NCI-H146 (cell line): Measurements from ENCODE around the gene UNC93A.

Source experiments
- DNase-seq: peaks from one replicate; lab custom pipeline; 2025; lab: John Stamatoyannopoulos, UW

The UNC93A gene

GRCh38 chr6:167293088-167293589, 2.0 kb downstream of the UNC93A start:
- no peak for DNase-seq

- DNase-seq = no peak
Measured at GRCh38 chr6:167293590-167294091, 2.5 kb downstream of the UNC93A start.

- no peak for DNase-seq
Measured at GRCh38 chr6:167294241-167294640, 3.1 kb downstream of the UNC93A start.

- no peak for DNase-seq
Measured at GRCh38 chr6:167294651-167295494, 3.8 kb downstream of the UNC93A start.

DNA sequence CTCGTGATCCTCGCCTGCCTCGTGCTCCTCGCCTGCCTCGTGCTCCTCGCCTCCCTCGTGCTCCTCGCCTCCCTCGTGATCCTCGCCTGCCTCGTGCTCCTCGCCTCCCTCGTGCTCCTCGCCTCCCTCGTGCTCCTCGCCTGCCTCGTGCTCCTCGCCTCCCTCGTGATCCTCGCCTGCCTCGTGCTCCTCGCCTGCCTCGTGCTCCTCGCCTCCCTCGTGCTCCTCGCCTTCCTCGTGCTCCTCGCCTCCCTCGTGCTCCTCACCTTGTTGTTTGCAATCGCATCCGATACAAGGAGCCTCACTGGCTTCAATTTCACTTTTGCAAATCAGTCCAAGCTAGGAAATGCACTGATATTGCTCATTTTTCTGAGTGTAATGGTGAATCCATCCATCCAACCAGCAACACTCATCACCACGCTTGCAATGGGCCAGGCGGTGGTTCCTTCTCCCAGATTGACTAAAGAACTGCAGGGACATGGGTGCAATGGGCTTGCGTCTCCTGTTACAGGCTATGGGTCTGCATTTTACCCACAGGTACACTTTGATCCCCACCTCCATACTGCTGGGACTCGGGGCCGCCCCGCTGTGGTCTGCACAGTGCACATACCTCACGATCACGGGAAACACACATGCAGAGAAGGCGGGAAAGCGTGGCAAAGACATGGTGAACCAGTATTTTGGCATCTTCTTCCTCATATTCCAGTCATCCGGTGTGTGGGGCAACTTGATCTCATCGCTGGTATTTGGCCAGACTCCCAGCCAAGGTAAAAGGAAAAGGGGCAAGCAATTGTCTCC, 4.6 kb downstream of the UNC93A start:
- DNase-seq = no peak

DNA sequence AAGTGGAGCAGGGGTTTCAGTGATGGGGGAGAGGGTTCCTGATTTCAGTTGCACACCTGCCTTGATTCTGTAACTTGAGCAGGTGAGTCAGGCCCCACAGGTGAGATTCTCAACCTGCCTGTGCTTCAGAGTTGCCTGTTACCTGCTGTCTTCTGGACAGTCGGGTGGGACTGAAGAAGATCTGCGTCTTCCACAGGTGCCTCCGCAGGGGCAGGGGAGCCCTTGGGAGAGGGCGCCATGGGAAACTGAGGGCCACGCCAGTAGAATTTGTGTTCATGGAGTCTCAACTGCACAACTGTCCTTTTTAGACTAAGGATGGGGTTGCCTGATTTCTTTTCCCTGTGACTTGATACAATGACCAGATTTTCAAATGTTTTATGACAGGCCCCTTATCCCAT, 5.2 kb downstream of the UNC93A start:
- no peak for DNase-seq

DNA sequence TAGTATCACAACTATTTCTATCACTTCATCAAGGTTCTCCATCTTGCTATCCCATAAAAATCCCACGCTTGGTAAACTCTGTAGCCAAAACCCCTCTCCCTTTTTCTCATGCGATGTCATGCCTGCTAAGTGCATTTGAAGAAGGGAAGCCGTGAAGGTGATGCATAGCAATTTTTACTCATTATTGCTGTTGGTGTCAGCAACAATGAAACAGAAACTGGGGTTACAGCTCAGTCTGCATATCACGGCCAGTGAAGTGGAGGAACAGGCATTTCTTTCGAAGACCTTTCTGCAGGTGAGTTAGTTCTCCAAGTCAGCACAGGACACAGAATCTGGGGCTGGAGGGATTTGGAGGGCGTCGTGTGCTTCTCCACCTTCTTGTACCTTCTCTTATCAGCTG, 5.8 kb downstream of the UNC93A start:
- DNase-seq = no peak

DNA sequence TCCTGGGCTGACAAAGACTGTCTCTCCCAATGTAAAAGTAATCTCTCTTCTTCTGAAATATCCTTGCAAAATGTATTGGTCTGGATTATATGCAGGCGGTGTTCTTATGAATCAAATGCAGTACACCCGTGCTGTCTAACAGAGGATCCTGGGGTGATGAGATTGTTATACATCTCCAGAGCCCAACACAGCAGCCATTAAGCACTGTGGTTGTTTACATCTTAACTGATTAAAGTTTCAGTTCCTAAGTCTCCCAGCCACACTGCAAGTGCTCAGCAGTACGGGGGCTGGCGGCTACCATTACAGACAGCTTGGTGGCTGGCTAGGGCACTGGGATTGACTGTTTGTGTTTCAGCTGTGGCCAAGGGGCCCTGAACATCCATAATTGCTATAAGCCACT, 7.0 kb downstream of the UNC93A start:
- no peak for DNase-seq

DNA sequence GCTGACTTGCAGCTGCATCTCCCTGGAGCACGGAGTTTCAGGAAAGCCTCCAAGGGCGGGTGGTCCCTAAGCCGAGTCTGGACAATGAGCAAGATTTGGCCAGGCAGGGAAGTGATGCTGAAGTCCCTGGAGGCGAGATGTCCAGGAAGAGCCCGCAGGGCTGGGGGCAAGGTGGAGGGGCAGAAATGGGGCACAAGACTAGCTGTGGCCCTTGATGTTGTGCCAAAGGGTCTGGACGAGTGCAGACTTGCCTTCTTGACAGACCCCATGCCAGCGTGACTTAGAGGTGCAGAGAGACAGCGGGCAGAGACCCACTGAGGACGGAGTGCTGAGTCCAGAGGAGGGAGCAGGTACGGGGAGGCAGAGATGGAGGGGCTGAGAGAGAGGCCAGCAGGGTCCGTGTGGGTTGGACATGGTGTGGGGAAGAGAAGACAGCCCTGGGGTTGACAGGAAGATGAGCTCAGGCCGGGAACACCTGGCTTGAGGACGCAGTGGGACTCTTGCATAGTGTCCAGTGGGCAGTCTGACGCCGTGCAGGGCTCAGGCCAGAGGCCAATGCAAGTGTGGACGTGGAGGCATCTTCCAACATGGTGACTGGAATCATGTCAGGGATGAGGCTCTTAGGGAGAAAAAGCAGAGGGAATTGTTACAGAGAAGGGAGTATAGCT, 8.7 kb downstream of the UNC93A start:
- no peak for DNase-seq

DNA sequence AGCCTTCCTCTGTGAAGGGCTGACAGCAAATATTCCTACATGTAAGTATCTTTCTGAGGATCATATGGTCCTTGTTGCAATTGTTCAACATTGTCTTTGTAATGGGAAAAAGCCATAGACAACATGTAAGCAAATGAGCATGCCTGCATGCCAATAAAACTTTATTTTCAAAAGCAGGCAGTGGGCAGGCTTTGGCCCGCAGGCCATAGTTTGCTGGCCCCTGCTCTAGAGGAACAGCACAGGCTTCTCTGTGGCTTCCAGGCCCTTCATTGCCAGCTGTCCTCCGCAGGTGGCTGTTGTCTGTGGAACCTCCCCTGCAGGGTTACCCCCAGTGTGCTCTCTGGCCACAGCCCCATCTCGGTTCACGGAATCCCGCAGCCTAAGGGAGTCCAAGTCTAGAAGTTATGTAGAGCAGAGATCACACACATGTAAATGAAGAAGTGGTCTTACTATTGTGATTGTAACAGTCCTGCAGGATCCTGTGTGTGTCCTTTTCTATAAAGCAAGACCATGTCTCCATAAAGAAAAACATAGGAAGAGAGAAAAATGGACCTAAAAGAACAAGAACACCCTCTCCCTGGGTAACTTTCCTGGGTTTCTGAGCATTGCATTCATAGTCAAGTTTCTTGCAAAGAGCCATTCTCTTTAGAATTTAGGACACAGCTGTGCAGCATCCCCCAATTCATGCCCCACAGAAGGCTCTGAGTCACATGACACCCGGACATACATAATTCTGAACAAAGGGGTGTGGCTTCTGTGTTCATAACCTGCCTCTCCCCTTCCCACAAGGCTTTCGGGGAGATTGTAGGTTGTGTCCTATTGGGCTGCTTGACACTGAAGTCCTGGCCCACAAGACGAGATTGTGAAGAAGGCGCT, 10.0 kb downstream of the UNC93A start:
- no peak for DNase-seq

GRCh38 chr6:167302074-167302473, 11.0 kb downstream of the UNC93A start:
- DNase-seq = no peak

- no peak for DNase-seq
Measured at GRCh38 chr6:167302796-167303195, 11.7 kb downstream of the UNC93A start.

DNA sequence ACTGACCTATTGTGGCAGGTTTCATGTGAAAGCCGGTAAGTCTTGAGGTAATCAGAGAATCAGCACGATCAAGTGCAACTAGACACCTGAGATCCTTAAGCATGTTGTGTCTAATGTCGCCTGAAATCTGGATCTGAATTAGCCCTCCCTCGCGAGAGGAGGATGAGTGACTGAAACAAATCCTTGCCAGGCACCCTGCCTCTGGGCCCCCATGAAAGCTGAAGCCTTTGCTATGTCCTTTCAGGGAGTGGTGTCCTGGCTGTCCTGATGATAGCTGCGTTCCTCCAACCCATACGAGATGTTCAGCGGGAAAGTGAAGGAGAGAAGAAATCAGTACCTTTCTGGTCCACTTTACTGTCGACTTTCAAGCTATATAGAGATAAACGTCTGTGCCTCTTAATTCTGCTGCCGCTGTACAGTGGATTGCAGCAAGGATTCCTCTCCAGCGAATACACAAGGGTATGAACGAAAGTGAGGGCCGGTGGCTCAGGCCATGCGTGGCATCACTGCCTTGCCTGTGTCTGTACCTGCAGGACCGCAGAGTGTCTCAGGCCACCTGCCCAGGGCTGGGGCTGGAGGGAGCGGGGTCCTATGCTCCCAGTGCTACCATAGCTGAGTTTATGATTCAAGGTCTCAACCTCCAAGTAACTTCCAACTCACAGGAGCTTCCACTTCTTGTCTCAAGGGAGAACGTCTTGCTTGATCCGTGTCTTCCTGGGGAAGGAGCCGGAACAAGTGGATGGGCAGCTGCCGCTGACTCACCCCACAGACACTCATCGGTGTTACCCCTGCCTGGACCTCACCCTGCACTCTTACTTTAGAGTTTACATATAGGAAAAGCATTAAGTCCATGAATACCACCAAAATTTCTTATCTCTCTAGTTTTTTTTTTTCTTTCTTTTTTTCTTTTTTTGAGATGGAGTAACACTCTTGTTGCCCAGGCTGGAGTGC, 12.8 kb downstream of the UNC93A start:
- no peak for DNase-seq

DNA sequence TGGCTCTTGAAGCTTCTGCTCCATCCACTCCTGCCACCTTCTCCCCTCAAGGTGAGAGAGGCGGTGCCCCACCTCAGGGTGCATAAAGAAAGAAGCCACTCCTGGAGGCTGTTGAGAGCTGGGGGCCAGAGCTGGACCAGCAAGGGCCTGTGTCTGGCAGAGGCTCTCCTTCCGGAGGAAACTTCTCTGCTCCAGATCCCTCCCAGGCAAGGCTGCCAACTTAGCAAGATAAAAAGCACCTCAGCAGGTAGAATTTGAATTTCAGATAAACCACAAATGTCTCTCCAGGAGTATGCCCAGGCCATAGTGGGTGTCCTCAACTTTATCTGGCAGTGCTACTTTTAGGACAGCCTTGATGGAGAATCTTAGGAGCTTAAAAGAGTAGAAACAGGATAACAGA, 13.8 kb downstream of the UNC93A start:
- DNase-seq = no peak

GRCh38 chr6:167305796-167306195, 14.7 kb downstream of the UNC93A start:
- no peak for DNase-seq

DNA sequence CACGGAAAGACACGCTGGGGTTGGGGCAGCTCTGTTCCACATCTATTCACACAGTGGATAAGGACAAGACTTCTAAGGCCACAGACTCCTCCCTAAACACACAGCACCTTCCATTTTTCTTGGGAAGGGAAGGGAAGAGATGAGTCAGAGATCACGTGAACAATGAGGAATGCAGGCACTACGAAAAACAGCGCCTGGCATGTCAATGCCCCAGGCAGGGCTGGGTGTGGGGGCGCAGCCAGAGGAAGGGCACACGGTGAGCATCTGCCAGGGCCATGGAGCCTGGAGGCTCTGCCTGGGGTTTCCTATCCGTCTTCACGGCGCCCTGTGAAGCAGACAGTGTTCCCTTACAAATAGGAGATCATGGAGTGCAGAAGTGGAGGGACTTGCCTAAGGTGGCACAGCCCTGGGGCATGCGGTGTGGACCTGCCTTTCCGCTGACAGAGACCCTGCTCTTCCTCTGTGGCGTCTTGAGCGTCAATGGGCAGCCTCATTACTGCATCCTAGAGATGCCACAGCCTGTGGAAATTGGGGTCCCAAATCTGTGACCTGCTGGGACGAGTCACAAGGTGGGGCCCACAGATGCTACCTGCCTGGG, 15.4 kb downstream of the UNC93A start:
- DNase-seq = no peak

DNA sequence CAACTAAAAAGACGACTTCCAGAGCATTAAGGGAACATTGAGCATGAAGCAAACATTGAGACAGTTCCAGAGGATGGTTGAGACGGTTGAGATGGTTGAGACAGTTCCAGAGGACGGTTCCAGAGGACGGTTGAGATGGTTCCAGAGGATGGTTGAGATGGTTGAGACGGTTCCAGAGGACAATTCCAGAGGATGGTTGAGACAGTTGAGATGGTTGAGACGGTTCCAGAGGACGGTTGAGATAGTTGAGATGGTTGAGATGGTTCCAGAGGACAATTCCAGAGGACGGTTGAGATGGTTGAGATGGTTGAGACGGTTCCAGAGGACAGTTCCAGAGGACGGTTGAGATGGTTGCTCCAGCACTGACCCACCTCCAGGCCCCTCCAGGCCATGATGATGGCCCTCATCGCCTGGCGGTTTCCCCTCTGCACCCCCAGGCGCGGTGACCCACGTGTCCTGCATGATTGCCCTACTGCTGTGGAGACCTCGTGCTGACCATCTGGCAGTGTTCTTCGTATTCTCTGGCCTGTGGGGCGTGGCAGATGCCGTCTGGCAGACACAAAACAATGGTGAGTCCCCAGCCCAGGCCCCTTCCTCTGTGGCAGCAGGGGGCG, 16.3 kb downstream of the UNC93A start:
- no peak for DNase-seq

DNA sequence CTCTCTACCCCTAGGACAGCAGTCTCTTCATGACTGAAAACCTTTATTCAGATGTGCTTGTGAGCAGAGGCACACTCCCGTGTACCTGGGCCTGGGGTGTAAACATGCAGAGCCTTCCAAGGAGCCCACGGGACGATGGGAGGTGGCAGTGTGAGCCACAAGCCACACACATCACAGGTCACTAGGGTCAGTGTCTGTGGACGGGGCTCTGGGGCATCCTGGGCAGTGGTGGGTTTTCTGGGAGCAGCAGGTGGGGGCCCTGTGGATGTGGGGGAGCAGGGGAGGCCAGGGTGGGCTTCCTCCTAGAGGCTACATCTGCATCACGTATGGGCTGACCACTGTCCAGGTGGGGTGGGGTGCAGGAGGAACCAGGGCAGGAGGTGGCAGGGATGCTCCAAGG, 17.1 kb downstream of the UNC93A start:
- DNase-seq = no peak
